ENCODE measurements around the gene TLCD2. TPM values are rescaled to one million over a fixed set of nuclear protein-coding genes. Genes with fewer than 3 reads are reported as not detected.
A peak's percentile ranks its signal among the peaks of the same experiment; 100 is the strongest.

TLCD2 gene
- total and polyA plus RNA-seq, 11 donors = 1.5 to 6.1 (median 2.3) TPM

GRCh38 chr17:1737531-1738291 is 27.5 kb upstream of the TLCD2 start:
- peak in 1 of 5 donors; percentile 42 for DNase-seq
- H3K27me3 ChIP-seq = no peaks in the 10 kb centered on the region
- H3K4me3 ChIP-seq = no peak overlapping the region
- H3K9me3 ChIP-seq = no peaks in the 10 kb centered on the region
- TF ChIP-seq CTCF (IDR thresholded peaks at IDR 0.05) = no peak
- no peak for TF ChIP-seq POLR2A (IDR thresholded peaks at IDR 0.05)
- WGBS, 4 donors = 58 to 85% (median 82%) methylated on average over 6 to 21 of the region's 21 CpGs
- peak overlapping the region in 1 of 12 donors; percentile 51 for H3K27ac ChIP-seq
- ATAC-seq = peak; percentile 25 to 60 (median 30)
- peaks cover 0 to 48% (median 30%) of the 10 kb centered on the region in 9 donors for H3K36me3 ChIP-seq
- H3K4me1 ChIP-seq = peaks cover 0 to 30% (median 16%) of the 10 kb centered on the region in 12 donors
- intact Hi-C loops (cut with DNase I) = loop anchor here in 1 of 10 donors (10.0 kb wide), 1 partner anchor 297 kb away; the partner anchor contains the start of gene DPH1

- peak overlapping the region in 6 of 12 donors; percentile 10 to 64 (median 27) for H3K27ac ChIP-seq
- no peak for TF ChIP-seq CTCF (IDR thresholded peaks at IDR 0.05)
- TF ChIP-seq POLR2A (IDR thresholded peaks at IDR 0.05) = no peak
- peaks cover 0 to 30% (median 16%) of the 10 kb centered on the region in 12 donors for H3K4me1 ChIP-seq
- ATAC-seq (peak; percentile 34 to 80 (median 68)), DNase-seq (peak; percentile 70 to 88 (median 84))
- WGBS, 4 donors = 57 to 67% (median 61%) methylated on average over 19 to 25 of the region's 25 CpGs
- H3K36me3 ChIP-seq = peaks cover 0 to 56% (median 36%) of the 10 kb centered on the region in 9 donors
- no peaks in the 10 kb centered on the region for H3K9me3 ChIP-seq
- H3K27me3 ChIP-seq = no peaks in the 10 kb centered on the region
- intact Hi-C loops (cut with DNase I) = loop anchor here in 1 of 10 donors (10.0 kb wide), 1 partner anchor 298 kb away; the partner anchor contains the start of gene DPH1
- no peak overlapping the region for H3K4me3 ChIP-seq
Observed at GRCh38 chr17:1736348-1737281, 26.4 kb upstream of the TLCD2 start.

DNA sequence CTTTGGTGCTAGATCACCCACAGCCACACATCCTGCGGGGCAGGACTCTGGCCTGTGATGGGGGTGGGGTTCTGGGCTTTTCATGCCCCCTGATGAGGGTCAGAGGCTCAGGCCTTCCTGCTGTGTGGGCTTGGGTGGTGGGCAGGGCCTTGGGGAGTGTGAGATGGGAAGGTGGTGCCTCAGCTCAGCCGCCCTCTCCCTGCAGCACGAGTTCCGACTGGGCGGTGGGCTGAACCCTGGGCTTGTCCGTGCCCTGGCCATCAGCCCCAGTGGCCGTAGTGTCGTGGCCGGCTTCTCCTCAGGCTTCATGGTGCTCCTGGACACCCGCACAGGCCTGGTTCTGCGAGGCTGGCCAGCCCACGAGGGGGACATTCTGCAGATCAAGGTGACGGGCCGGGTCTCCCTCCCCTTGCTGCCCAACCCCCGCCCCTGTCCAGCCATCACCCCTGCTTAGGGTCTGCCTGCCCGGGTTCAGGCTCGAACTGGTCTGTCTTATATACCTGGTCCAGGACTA is 25.7 kb upstream of the TLCD2 start:
- Histone ChIP-seq H3K27me3 (no peaks in the 10 kb centered on the region), H3K4me1 (peaks cover 0 to 34% (median 20%) of the 10 kb centered on the region in 12 donors), H3K27ac (peak overlapping the region in 6 of 12 donors; percentile 8 to 64 (median 27)), H3K4me3 (no peak overlapping the region), H3K36me3 (peaks cover 0 to 64% (median 41%) of the 10 kb centered on the region in 9 donors), H3K9me3 (no peaks in the 10 kb centered on the region)
- peak in 2 of 4 donors; percentile 2 for ATAC-seq
- intact Hi-C loops (cut with DNase I) = loop anchor here in 1 of 10 donors (10.0 kb wide), 1 partner anchor 299 kb away; the partner anchor contains the start of gene DPH1
- TF ChIP-seq POLR2A (IDR thresholded peaks at IDR 0.05) (no peak), CTCF (IDR thresholded peaks at IDR 0.05) (no peak)
- no peak for DNase-seq
- 89 to 100% (median 95%) methylated on average over 6 to 17 of the region's 17 CpGs for WGBS, 4 donors

Measured in heart left ventricle (tissue), 16 donors.